WI38 (cell line): ENCODE measurements around the gene VCL.

Source experiments
- H3K4me3 ChIP-seq: 2 replicates; pipeline ENCODE4 v1.5.1; 2011; ENCODE audit warnings: low read depth, mild to moderate bottlenecking, control low read depth, low read length
- CTCF ChIP-seq: IDR thresholded peaks from 2 replicates; pipeline ENCODE4 v1.5.1; 2012; ENCODE audit warnings: low read depth, mild to moderate bottlenecking, control low read depth, low read length

VCL gene

GRCh38 chr10:73974309-73974946 is 23.5 kb upstream of the VCL start:
- H3K4me3 ChIP-seq = no peak overlapping the region

GRCh38 chr10:73975388-73975787 is 22.5 kb upstream of the VCL start:
- no peak for TF ChIP-seq CTCF
- H3K4me3 ChIP-seq = no peak overlapping the region

More at GRCh38 chr10:73974309-73974946, 23.5 kb upstream of the VCL start:
- no peak for TF ChIP-seq CTCF

GRCh38 chr10:73979141-73979808 is 18.6 kb upstream of the VCL start:
- H3K4me3 ChIP-seq = no peak overlapping the region
- TF ChIP-seq CTCF = no peak

- no peak overlapping the region for H3K4me3 ChIP-seq
These were observed 18.0 kb upstream of the VCL start for GRCh38 chr10:73979809-73980433.

GRCh38 chr10:73981812-73982211 is 16.1 kb upstream of the VCL start:
- no peak for TF ChIP-seq CTCF

More at GRCh38 chr10:73979809-73980433, 18.0 kb upstream of the VCL start:
- no peak for TF ChIP-seq CTCF

GRCh38 chr10:73983096-73984047 is 14.5 kb upstream of the VCL start:
- H3K4me3 ChIP-seq = no peak overlapping the region
- TF ChIP-seq CTCF = no peak

More at GRCh38 chr10:73981812-73982211, 16.1 kb upstream of the VCL start:
- no peak overlapping the region for H3K4me3 ChIP-seq
